Stimulated activated CD8-positive, alpha-beta memory T cell treated with anti-CD3 and anti-CD28 coated beads, Interleukin-7, amount 100 ng/mL, for 4 hours (primary cell): ENCODE measurements around the gene SERPINB6.
"Not testable (repeated sequence)": the region's sequence is repeated elsewhere in the genome, so short reads cannot be mapped to it uniquely, and the experiment has no call there.

ENCODE experiments used
- DNase-seq, 2 donors: peaks; one replicate each; pipeline ENCODE4 v3.0.0-alpha.2; 2020; ENCODE audit warnings: low read depth in 2 of 2

Gene SERPINB6

DNA sequence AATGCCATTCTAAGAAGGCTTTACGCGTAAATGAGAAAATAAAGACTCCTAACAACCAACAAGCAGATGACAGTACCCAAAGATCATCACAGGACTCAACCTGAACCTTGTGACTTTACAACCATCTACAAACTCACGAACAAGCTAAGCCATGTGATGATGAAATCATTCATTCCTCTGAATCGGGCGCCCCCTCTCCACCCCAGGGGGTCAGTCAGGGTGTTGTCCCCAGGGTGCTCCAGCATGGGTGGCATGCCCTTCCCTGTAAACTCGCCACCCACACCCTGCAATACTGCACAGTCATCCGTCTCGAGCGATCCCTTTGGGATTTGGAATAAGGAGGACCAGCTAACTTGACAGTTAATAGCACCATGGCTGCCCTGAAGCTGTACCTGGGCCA is 12.6 kb downstream of the SERPINB6 start:
- no peak for DNase-seq

DNA sequence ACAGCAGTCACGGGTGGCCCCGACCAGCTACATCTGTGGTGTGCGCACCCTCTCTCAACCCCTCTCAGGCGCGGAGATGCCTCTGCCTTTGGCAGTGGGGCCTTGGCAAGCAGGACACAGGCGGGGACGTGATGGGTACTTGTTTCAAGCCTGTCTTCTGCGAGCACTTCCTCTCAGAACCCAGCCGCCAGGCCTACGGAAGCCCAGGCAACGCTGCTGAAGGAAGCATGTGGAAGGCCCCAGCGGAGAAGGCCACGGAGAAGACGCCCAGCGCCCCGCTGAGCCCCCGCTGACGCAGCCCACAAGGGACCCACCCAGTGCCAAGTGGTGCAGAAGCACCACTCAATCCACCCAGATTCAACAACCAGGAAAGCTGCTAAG is 13.0 kb downstream of the SERPINB6 start:
- no peak for DNase-seq

DNA sequence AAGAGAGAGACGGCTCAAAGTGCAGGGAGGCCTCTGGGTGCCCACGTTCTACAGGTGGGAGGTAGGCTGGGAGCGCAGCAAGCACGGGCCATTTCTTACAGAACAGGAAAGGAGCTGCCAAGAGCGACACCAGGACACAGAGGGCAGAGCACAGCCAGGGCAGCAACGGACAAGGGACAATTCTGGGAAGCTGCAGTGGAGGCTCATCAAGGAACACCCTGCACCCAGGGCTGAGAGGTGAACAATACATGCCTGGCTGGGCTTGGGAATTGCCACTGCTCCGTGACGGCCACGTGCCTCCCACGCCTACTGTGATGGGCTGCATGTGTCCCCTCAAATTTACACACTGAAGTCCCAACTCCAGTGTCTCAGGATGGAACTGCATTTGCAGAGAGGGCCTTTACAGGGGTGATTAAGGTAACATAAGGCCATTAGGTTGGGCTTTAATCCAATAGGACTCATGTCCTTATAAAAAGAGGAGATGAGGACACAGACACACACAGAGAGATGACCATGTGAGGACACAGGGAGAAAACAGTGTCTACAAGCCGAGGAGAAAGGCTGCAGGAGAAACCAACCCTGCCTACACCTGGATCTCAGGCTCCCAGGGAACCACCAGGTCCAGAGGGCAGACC is 13.6 kb downstream of the SERPINB6 start:
- DNase-seq: no peak

DNA sequence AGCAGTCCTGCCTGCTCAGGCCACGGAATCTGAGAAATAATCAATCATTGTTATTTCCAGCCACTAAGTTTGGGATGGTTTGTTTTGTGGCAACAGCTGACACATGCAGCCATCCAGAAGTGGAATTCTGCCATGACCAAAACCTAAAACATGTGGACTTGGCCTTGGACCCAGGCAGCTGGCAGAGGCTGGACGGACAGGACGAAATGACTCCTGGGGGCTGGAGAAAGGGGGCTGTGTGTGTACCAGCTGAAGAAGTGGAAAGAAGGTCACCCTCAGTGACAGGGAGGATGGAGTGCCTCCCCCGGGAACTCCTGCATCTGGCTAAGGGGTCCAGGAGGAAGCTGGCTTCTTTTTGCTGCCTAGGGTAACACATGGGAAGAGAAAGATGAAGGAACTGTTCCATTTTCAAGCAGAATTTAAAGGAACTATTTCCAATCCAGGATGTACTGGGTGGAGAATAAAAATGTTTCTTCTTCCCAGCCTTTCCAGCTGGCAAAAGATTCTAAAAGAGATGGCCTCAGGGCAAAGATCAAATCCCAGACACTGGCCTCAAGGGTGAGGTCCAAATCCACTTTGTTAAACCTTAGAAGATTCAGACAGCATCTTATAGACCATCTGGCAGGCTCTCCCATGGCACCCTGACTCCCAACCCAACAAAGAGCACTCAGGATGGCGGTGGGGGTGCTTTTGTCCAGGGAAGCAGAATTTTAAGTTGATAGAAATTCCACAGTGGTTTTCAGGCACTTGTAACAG is 14.3 kb downstream of the SERPINB6 start:
- no peak for DNase-seq

DNA sequence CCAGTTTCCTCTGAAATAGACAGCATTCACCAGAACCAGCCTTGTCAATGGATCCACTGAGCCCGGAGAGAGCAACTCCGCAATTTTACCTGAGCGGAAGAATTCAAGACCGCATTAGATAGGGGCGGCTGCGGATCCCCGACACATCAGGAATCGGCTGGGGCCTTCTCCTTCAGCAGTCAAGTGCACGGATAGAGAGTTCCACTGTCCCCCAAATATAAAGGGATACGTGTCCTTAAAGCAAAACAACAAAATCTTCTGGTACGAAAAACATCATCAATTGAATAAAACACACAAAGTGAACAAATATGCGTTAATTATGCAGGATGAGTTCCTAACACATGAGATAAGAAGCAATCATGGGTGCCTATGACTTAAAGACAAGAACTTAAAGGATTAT is 18.3 kb downstream of the SERPINB6 start:
- no peak for DNase-seq

DNA sequence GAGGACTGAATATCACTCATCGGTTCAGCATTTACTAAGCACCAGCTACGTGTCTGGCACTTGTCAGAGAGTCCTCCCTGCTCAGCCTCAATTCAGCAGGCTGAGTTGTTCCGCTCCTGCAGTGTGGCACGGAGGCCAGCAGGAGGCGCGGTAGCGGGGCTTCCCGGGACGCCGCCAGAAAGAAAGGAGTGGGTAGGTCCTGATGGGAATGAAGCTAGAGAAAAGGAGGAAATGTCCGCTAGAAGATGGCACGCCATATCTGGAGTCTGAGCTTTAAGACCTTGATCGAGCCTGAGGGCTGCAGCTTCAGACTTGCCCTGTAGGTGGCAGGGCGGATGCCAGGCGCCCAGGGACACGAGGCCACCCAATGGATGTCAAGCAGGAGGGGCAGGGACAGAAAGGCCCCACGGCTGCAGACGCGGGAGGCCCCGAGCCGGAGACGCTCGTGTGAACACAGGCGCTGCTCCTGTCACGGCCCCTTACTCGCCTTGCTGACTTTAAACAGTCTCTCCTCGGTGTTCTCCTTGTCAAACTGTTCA is 18.7 kb downstream of the SERPINB6 start:
- peak; percentile 27 to 33 for DNase-seq

DNA sequence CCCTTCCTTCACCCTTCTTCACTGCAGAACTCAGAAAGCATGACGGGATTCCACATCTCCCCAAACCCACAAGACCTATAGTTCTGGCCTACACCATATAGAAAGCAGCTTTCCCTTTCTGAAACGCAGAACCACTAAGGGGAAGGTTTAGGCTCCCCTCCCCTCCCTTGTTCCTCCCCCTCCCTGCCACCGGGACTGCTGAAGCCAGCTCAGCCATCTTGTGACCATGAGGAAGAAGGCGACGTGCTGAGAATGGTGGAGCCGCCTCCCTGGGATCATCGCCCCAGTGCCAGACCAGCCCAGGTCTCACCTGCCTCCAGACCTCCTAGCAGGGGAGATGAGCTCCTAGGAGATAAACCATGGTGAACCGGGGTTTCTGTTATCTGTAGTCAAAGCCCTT is 19.6 kb downstream of the SERPINB6 start:
- no peak for DNase-seq

DNA sequence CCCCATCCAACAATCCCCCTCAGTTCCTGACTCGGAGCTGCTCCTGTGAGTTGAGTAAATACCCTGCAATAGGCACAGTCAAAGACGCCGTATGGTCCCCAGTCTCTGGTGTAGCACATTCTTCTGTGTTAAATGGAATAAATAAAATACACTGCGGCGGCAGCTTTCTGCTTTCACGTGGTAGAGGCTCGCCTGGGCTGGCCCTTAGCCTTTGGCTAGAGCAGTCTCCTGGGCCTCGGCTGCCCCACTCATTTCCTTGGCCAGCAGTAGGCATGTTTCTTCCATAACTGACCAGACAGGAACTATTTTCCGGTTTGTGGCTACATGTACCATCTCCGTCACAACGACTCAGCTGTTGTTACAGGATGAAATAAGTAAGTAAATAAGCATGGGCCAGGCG is 20.7 kb downstream of the SERPINB6 start:
- no peak for DNase-seq

DNA sequence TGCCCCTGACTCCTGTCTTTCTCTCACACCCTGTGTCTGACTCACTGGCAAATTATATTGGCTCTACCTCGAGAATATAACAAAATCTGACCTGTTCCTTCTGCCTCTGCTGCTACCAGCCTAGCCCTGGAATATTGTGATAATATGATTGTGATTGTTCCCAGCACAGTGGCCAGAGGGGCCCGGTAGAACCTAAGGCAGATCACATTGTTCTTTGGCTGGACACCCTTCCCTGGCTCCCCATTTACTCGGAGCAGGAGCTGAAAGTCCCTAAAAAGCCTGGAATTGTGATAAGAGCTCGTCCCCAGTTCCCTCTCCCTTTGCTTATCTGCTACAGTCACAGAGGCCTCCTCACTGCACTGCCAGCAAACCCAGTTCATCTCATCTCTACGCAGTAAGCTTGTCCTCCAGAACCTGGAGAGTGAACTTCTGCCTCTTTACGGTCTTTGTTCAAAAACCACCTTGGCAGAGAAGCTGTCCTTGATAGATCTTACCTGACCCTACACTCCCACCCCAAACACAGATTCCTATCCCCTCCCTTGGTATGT is 21.8 kb downstream of the SERPINB6 start:
- no peak for DNase-seq

DNA sequence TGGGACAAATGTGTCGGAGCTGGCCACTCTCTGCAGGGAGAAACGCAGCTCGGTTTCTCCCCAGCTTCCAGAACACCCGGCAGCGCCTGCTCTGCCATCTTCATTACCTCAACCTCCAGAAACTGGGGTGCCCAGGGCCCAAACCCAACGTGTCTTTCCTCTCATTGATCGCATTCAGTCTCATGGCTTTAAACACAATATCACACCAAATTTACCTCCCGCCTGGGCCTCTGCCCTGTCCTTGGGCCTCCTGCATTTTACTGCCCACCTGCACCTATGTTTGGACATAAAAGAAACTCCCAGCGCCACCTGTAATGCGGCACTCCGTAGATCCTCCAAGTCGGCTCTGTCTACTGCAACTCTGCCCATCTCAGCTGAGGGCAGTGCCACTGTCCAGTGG is 22.2 kb downstream of the SERPINB6 start:
- DNase-seq: no peak

DNA sequence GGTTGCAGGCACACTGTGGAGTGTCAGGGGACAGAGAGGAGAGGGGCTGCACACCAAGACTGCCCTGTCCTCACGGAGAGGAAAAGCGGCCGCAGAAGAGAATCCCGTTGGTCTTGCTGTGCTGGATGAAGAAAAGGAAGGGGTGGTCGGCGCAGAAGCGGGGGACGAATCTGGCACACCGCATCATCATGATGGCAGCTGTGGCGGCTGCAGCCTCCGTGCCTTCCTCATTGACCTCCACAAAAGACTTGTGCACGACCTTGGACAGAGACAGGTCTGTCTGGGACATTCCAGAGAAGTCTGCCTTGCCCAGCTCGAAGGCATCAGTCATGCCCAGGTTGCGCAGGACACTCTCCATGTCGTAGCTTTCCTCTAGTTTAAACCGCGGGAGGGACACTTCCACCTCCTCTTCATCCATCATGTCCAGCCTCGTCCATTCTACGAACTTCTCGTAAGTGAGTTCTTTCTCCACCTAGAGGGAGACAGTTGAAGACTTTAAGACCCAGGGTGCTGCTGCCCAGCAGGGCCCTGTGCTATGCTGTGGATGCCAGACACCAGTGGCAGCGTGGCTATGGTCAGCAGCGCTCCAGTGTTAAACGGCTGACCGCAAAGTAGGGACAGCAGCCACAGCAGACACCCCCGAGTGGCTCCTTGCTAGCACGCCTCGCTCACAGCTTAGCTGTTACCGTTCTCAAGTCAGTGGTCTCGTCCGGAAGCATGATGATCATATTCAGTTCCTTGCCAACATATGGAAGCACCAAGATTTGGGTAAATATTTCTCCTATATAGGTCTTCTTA is 22.9 kb downstream of the SERPINB6 start:
- no peak for DNase-seq

DNA sequence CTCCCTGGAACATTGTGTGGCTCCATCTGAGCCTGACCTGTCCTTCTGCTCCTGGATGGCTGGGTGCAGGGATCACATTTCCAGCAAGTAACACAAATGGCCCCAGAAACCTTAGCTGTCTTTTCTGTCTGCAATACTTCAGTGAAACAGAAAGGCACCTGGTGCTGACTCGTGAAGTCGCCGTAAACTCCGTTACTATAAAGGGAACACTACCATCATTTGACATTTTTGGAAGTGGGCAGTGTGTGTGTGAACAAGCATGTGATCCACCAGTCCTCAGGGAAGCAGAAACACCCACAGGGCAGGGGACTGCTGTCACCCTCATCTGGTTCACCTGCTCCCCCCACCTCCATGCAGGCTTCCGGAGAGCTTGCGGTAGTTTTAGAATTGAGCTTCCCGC is 23.9 kb downstream of the SERPINB6 start:
- no peak for DNase-seq

DNA sequence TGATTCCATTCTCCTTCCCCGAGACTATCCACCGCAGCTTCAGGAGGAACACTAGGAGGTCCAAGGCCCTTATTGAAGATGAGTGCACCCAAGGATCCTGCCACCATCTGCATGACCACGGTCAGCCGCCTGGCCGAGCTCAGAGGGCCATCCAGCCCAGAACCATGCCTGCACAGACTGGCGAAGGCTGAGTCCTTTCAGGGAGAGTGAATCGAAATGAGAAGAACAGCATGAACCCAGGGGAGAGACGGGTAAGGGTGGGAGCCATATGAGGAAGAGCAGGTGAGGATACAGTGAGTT is 26.3 kb downstream of the SERPINB6 start:
- DNase-seq: no peak

DNA sequence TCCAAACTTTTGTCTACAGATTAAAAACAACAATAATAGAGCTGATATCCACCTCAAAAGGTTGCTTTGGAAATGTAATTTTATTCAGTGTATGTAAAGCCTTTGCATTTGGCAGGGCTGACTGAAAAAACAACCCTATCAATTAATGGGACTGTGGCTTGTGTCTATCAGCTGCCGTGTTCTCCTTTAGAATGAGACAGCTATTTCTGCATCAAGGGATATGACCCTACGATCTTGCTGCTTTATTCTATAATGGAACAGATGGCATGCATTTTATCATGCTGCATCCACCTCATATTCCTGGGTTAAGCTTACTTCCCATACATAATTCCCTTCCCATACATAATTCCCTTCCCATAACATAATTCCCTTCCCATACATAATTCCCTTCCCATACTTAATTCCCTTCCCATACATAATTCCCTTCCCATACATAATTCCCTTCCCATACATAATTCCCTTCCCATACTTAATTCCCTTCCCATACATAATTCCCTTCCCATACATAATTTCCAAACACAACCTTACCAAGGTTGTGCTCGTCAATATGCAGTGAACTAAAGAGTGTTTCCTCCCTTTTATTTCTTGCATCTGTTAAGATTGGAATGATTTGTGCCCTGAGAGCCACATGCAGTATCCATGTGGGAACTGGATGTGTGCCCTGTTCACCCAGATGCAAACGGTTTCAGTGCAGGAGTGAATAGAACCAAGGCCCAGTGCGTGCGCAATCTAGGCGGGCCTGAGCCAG is 26.8 kb downstream of the SERPINB6 start:
- no peak for DNase-seq

DNA sequence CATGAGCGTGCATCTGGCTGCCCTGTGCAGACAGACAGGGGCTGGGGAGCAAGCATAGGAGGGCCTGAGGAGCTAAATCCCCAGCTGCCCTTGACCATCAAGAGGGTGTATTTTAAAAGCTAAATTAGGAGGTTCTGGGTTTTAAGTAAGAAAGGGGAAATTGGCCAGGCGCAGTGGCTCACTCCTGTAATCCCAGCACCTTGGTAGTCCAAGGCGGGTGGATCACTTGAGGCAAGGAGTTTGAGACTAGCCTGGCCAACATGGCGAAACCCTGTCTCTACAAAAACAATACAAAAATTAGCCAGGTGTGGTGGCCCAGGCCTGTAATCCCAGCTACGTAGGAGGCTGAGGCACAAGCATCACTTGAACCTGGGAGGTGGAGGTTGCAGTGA is 27.8 kb downstream of the SERPINB6 start:
- no peak for DNase-seq

DNA sequence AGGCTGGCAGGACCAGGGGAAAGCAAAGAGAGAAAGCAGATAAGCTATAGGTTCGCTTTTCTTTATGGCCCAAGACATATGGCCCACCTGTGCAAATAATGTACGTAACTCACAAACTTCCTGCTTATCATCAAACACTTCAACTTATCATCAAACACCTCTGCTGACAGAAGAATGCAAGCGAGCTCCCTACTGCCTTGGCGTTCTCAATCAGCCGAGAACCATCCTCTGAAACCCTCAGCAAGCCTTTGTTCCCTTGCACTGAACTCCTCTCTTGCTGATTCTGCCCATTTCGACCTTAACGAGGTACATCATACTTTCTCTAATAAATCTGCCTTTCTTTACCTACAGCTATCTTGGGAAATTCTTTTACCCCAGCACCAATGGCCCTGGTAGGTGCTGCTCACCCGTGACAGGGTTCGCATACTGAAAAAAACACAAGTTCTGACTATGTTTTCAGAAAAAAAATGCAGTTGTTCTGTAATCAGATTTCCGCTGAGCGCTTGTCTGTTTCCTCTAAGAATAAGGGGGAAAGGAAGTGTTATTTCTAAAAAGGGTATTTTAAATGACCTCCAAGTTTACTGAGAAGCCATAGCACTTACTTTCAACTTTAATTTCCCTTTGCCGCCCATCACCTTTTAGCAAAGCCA is 28.3 kb downstream of the SERPINB6 start:
- DNase-seq: no peak

DNA sequence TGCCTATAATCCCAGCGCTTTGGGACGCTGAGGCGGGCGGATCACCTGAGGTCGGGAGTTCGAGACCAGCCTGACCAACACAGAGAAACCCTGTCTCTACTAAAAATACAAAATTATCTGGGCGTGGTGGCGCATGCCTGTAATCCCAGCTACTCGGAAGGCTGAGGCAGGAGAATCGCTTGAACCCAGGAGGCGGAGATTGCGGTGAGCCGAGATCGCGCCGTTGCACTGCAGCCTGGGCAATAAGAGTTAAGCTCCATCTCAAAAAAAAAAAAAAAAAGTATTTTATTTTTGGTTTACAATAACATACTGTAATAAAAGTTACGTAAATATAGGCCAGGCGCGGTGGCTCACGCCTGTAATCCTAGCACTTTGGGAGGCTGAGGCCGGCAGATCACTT is 29.3 kb downstream of the SERPINB6 start:
- not testable (repeated sequence) for DNase-seq

DNA sequence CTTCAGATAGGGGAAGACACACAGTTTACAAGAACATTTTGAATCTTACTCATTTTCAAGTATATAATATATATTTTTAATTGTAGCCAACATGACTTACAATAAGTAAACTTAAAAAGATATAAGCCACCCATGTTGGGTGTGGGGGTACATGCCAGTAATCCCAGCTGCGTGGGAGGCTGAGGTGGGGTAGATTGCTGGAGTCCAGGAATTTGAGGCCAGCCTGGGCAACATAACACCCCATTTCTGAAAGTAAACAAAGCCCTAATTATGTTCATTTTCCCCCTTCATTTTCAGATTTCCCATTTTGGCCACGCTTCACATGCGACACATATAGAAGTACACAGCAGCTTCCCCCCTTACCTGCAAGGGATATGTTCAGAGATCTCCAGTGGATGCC is 30.5 kb downstream of the SERPINB6 start:
- no peak for DNase-seq

DNA sequence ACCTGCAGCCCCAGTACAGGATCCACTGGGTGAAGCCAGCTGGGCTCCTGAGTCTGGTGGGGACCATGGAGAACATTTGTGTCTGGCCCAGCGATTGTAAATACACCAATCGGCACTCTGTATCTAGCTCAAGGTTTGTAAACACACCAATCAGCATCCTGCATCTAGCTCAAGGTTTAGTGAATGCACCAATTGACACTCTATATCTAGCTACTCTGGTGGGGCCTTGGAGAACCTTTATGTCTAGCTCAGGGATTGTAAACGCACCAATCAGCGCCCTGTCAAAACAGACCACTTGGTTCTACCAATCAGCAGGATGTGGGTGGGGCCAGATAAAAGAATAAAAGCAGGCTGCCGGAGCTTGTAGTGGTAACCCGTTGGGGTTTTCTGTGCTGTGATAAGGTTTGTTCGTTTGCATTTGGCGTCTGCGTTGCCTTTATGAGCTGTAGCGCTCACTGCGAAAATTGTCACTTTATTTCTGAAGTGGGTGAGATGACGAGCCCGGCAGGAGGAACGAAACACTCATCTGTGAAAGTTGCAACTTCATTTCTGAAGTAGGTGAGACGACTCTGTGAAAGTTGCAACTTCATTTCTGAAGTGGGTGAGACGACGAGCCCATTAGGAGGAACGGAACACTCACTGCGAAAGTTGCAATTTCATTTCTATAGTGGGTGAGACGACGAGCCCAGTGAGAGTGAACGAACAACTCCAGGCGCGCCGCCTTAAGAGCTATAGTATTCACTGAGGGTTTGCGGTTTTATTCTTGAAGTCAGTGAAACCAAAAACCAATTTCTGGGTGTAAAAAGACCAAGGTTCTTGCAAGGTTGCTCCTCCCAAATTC is 31.1 kb downstream of the SERPINB6 start:
- peak; percentile 55 to 77 for DNase-seq

DNA sequence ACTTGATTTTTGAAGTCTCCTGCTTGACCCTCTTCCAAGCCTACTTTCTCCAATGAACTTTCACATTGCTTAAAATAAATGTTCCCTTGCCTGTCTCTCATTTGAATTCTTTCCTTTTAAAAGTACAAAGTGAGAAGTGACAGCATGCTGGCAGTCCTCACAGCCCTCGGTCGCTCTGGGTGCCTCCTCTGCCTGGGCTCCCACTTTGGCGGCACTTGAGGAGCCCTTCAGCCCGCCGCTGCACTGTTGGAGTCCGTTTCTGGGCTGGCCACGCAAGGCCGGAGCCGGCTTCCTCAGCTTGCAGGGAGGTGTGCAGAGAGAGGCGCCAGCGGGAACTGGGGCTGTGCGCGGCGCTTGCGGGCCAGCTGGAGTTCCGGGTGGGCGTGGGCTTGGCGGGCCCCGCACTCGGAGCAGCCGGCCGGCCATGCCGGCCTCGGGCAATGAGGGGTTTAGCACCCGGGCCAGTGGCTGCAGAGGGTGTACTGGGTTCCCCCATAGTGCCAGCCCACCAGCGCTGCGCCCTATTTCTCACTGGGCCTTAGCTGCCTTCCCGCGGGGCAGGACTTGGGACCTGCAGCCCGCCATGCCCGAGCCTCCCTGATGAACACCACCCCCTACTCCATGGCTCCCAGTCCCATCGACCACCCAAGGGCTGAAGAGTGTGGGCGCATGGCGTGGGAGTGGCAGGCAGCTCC is 31.9 kb downstream of the SERPINB6 start:
- no peak for DNase-seq
